GM18867 (cell line): Measurements from ENCODE around the gene CDC45.

Experiments used
- ATAC-seq: cut with Tn5 transposase; IDR thresholded peaks from one replicate; pipeline ENCODE4 v1.9.1; 2021; ENCODE audit warnings: mild to moderate bottlenecking, moderate library complexity; ENCODE audit not compliant: unreplicated experiment

CDC45 gene

DNA sequence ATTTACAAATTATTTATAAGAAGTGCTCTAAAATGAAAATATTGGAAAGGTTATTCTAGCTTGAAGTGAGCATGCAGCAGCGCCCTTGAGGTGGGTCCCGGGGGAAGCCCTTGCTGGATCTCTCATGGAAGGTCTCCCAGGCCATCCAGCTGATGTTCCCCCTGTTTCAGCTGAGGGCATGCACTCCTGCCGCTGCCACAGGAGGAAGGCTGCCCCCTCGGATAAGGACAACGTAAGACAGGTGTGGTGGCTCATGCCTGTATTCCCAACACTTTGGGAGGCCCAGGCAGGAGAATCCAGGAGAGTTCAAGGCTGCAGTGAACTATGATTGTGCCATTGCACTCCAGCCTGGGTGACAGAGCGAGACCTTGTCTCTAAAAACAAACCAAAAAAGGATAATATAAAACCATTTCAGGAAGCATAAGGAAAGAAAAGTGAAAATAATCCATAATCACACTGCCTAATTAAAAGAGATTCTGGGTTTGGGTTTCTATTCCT, 15.0 kb downstream of the CDC45 start:
- ATAC-seq = no peak

DNA sequence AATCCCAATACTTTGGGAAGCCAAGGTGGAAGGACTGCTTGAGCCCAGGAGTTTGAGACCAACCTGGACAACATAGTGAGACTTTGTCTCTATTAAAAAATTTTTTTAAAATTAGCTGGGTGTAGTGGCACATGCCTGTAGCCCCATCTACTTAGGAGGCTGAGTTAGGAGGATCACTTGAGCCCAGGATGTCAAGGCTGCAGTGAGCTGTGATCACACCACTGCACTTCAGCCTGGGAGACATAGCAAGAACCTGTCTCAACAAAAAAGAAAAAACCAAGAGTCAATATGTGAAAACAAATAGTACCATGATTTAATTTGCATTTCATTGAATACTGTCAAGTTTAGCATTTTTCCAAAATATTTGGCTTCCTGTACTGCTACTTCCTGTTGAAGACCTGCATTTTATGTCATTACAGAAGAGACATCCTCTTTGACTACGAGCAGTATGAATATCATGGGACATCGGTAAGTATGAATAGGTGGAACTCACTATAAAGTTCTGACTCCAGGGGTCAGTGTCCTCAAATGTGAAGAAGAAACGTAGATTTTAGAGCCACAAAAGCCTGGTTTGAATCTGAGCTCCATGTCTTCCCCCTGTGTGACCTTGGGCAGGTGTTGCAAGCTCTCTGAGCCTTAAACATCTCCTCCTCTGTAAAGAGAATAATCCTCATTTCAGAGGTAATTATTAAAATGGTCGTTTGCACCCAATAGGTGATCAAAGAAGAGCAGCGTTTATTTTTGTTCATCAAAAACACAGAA, 16.0 kb downstream of the CDC45 start:
- no peak for ATAC-seq

DNA sequence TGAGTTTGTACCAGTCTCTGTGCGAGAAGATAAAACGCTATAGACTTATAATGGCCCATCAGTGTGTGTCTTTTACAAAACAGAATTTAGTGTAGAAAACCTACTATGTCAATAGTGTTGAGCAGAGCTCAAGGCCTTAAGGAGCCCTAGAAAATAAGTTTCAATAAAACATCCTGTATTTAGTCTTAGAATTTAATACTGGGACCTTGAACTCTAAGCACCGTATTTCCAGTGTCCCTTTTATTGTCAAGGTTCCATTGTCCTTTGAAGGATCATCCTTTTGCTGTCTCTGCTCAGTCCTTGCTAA, 16.6 kb downstream of the CDC45 start:
- no peak for ATAC-seq

DNA sequence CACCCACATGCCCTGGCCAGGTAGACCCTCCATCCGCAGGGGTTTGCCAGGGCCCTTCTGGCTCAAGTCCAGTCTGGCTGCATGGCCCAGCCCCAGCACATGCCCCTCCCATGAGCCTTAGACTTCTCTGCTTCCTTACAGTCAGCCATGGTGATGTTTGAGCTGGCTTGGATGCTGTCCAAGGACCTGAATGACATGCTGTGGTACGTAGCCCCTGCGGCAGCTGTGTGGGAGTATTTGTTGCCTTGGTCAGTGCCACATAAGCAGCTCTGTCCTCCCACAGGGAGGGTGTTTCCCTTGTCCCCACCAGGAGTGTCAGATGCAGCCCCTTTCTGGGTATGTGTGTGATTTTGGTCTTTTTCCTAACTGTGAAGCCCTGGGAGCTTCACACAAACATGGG, 17.5 kb downstream of the CDC45 start:
- no peak for ATAC-seq

DNA sequence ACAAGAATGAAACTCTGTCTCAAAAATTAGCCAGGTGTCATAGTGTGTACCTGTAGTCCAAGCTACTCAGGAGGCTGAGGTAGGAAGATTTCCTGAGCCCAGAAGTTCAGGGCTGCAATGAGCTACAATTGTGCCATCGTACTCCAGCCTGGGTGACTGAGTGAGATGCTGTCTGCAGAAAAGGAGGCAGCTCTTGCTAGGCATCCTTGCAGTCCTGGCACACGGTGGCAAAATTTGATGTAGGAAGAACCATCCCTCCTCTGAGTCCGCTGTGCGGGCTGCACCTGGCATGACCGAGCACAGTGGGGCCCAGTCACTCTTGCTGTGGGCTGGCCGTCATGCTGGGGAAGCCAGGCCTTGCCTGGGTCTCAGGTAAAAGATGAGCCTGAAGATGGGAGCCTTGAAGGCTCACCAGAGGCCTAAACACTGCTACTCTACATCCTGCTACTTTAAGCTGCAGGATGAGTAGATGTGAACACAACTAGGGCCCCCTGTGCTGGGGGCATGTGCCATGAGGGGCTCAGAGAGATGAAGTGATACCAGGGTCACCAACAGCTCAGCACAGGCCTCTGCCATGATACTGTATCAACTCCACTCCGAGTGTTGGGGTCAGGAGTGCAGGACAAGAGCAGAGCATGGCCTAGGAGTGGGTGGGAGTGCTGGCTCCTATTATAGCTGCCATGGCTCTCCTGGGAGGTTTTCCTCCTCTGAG, 18.6 kb downstream of the CDC45 start:
- ATAC-seq = no peak

DNA sequence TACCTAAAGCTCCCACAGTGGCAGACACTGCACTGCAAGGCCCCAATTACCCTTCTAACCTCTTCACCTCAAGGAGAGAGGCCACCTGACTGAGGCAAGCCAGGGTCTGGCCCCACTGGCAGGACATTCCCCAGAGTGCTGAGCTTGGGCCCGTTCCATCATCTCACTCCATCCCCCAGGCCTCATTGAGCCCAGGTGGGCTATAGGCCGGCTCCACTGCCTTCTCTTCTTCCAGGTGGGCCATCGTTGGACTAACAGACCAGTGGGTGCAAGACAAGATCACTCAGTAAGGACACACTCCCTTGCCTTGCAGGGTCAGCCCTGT, 19.1 kb downstream of the CDC45 start:
- no peak for ATAC-seq

DNA sequence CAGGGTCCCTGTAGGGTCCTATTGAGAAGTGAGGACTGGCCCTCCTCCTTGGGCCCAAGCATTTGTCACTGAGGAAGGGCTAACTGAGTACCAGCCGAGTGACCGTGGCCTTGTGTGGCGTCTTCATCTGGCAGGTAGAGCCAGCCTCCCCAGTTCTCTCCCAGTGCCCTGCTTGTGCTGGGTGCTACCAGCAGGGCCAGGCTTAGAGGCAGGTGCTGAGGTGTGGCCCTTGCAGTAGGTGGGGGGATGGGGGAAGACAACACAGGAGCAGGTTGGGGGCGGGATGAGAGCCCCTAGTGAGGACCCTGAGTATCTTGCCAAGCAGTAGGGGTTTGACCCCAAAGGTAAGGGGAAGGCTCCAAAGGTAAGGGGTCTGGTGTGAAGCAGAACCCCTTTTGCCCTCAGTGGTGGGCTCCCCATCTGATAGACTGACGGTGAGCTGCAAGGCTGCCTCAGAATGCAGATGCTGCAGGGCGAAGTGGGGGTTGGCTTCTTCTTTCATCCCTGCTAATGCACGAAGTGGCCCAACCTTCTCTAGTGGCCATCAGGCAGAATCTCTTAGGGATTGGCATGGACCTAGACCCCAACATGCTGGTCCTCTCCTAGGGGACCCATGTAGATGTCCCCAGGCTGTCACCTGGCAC, 19.6 kb downstream of the CDC45 start:
- no peak for ATAC-seq

DNA sequence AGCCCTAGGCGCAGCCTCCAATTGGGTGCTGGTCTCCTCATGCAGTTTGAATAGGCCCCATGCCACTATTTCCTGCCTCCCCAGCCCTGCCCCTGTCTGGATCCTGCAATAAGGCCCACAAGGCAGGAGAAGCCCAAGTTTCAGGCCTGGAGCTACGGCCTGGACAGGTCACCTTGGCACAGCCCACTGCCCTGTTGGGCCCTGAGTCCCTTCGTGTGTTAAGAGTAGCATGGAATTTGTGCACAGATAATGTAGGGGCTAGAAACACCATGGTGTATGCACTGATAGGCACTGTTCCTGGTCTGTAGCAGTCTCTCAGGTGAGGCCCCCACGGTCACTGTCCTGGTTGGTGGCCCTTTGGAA, 20.1 kb downstream of the CDC45 start:
- ATAC-seq = no peak

DNA sequence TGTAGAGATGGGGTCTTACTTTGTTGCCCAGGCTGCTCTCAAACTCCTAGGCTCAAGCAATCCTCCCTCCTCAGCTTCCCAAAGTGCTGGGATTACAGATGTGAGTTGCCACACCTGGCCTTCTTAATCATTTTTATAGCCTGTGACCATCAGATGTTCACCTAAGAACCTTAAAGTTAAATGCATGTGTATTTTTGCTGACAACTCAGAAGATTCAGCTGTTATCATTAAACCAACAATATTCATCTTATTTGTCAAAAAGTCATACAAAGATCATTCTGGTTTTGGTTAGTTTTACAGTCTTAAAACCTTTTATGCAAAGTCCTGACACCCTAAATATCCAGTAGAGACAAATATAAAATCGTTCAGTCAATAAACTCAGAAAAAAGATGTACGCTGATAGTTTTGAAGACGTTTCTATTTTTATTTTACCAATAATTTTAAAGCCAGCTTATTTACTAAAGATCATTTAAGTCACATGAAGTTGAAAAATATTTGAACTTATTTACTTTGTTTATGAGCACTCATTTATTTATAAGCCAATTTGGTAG, 22.3 kb downstream of the CDC45 start:
- ATAC-seq = no peak

DNA sequence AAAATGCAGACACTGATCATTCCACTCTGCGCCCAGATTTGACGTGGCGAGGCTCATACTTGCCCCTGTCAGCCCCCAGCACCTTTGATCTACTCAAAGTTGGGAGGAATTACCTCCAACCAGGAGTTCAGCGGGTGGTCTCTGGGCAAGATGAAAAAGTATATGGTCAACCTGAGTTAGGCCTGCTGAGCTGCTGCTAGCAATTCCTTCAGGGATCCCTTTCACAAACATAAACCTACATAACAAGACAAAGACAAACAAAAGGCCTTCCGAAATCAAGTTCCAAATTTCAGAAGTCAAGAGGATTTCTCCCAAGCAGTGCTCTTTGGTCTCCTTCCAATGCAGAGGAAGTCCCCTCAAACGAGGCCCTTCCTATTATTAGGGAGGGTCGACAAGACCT, 23.6 kb downstream of the CDC45 start:
- ATAC-seq = no peak

DNA sequence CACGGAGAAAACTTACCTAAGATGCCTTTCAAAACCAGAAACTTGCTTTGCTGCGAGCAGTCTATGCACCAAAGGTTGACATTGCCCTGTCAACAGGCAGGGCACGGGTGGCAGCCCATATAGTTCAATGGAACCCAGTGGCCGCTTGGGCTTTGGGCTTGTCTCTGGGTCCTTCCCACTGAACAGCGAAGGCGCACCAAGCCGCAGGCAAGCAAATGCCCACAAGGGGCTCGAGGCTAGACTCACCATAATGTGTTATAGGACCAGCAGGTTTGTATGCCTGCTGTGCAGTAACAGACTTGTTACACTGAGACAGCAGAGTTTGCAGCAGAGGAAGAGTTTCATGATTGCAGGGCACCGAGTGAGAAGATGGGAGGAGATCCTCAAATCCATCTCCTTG, 24.1 kb downstream of the CDC45 start:
- ATAC-seq = no peak

DNA sequence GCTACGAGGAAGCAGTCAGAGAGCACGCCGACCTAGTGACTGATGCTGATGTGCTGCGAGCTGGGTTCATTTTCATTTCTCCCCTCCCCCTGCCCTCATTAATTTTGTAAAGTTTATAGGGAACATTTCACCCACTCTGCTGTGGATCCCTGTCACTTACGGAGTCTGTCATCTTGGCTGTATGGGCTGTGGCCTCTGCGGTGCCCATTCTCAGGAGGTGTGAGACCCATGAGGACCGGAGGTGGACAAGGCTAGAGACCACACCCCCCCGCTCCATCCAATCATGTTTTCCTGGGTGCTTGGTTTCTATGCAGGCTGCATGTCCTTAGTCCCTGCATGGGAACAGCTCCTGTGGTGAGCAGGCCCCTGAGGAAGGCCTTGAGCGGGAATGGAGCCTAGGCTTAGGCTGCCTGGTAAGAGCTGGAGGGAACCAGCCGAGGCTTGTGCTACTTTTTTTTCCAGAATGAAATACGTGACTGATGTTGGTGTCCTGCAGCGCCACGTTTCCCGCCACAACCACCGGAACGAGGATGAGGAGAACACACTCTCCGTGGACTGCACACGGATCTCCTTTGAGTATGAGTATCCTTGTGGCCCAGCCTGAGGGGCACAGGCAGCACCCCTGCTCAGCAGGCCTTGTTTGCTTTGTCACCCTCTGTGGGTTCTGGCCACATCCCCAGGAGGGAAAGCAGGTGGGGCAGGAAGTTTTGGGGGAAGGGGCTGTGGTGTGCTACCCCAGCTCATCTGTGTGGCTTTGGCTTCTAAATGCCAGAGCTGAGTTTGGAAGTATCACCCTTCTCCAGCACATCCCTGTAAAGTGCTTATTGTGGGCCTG, 25.4 kb downstream of the CDC45 start:
- ATAC-seq = no peak

DNA sequence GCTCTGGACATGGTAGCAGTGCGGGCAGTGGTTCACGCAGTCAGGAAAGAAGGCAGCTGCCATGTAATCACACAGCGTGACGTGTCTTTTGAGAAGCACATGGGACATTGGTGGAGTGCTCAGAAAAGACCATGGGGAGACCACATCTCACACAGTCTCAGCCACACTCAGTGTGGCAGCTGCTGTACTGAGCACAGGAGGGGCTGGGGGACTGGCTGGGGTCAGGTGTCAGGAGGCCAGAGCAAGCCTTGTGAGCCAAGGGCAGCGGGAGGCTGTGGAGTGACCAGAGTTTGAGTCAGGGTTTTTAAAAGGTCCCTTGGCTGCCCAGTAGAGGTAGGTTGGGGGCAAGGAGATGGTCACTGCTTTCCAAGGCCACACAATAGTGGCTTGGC, 26.0 kb downstream of the CDC45 start:
- no peak for ATAC-seq

DNA sequence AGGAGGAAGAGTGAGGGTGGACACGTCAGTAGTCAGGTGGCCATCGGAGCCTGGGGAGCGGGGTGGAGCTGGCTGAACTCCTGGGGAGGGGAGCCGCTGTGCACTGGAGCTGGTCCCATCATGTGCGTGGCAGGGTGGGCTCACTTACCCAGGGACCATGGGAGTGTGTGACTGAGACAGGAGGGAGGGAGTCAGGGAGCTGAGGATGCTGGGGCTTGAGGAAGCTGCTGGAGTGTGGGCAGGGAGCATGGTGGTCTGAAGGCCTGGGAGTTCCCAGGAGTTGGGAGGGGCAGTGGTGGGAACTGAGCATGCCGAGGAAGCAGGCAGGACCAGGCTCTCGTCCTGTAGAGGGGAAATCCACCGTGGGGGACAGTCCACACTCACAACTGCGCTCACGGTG, 26.5 kb downstream of the CDC45 start:
- no peak for ATAC-seq

DNA sequence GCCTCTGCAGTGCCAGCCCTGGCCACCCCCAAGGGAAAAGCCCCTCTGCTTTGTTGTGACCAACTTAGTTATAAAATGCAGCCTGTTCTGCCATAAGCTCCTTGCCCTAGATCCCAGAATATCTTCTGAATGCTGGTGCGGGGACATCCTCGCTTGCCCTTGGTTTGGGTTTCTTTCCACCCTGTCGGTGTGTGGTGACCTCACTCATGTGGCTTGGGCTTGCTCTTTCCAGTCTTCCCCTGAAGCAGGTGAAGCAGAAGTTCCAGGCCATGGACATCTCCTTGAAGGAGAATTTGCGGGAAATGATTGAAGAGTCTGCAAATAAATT, 27.8 kb downstream of the CDC45 start:
- ATAC-seq = no peak

DNA sequence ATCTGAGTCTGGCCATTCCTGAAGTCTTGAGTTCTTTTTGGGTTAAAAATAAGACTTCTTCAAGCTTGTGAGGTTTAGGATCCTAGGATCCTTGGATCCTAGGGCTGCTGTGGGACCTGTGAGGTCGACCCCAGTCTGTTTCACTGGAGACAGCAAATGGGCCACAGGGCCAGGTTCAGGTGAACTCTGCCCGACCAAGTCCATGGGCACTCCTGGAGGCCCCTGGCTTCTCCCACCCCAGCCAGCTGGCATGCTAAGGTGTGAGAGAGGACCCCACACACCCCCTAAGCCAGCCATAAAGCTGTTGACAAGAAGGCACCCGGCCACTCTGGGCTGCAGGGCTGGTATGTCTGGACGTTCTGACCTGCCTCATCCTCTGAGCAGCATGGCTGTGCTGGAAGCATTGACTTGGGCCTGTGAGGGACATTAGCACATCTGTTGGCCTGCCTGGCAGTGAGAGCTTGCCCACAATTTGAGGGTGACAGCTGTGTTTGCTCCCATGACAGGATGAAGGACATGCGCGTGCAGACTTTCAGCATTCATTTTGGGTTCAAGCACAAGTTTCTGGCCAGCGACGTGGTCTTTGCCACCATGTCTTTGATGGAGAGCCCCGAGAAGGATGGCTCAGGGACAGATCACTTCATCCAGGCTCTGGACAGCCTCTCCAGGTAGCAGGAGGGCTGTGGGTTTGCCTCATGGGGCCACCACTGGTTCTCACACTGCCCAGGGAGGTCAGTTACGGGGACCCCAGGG, 28.5 kb downstream of the CDC45 start:
- no peak for ATAC-seq

DNA sequence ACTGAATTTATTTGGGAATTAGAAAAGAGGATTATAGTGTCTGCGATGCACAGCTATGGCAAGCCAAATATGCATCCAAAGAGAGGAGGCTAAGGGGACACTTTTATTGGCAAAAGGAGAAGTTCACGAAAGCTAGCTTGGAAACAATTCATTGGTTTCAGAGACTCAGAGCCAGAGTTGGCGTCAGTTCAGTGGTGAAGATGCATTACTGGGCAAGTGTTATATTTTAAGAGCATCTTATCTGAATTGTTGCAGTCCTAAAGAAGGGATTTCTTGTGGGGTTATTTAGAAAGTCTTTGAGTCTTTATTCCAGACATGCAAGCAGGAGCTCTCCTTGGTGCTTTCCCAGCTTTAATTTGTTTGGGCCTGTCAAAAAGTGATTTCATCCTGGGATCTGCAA, 29.5 kb downstream of the CDC45 start:
- ATAC-seq = no peak

DNA sequence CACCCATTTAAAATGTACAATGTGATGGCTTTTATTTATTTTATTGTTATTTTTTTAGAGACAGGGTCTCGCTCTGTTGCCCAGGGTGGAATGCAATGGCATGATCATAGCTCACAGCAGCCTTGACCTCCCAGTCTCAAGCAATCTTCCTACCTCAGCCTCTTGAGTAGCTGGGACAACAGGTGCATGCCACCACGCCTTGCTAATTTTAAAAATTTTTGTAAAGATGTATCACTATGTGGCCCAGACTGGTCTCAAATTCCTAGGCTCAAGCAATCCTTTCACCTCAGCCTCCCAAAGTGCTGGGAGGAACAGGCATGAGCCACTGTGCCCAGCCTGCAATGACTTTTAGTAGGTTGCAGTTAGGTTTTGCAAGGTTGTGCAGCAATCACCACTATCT, 30.2 kb downstream of the CDC45 start:
- no peak for ATAC-seq

DNA sequence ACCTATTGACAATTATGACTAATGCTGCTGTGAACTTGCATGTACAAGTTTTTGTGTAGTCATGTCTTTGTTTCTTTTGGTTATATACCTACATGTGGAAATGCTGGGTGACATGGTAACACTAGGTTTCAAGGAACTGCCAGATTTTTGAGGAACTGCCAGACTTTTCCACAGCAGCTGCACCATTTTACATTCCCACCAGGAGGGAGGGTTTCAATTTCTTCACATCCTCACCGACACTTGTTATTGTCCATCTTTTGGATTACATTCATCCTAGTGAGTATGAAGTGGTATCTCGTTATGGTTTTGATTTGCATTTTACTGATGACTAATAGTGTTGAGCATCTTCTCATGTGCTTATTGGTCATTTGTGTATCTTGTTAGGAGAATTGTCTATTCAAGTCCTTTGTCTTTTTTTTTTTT, 31.2 kb downstream of the CDC45 start:
- no peak for ATAC-seq

DNA sequence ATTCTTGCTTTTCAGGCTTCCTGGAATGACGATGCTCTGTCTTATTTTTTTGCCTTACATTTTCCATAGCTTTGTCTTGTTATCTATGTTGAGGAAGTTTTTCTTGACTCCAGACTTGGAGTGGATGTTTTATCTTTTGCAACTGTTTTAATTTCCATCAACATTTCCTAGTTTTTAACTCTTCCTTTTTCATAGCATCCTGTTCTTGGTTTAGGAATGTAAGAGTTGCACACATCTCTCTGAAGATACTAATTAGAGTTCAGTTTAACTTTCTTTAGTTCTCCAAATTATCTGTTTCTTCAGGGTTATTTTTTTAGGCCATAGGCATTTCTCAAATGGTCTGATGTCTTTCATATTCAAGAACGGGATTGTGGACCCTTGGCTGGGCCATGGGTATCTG, 34.1 kb downstream of the CDC45 start:
- no peak for ATAC-seq
